ENCODE measurements around the gene DIDO1. TPM values are rescaled to one million over a fixed set of nuclear protein-coding genes. Genes with fewer than 3 reads are reported as not detected.

DIDO1 gene
- total RNA-seq, 1 donor: 46.3 TPM

- no peak overlapping the region for H3K4me2 ChIP-seq (ENCODE audit: insufficient read depth, low read length)
- no peak overlapping the region for H3K4me3 ChIP-seq (ENCODE audit: insufficient read depth, low read length)
- no peak overlapping the region for H2AFZ ChIP-seq (ENCODE audit: low read length)
- TF ChIP-seq CTCF (IDR thresholded peaks at IDR 0.05; ENCODE audit: extremely low read depth, low read depth, low read length): no peak
- H3K27ac ChIP-seq (ENCODE audit: low read depth, low read length): no peak overlapping the region
- DNase-seq (ENCODE audit: insufficient read length, low spot score, missing footprints): peak; percentile 80
- peaks cover 55% of the 10 kb centered on the region for H3K79me2 ChIP-seq (ENCODE audit: insufficient read depth, low read length)
- peaks cover 33% of the 10 kb centered on the region for H3K36me3 ChIP-seq (ENCODE audit: insufficient read depth, low read length)
- peaks cover 48% of the 10 kb centered on the region for H4K20me1 ChIP-seq (ENCODE audit: insufficient read depth, low read length)
- no peaks in the 10 kb centered on the region for H3K27me3 ChIP-seq (ENCODE audit: insufficient read depth, low read length)
- peaks cover 21% of the 10 kb centered on the region for H3K4me1 ChIP-seq (ENCODE audit: insufficient read depth, low read length)
- no peaks in the 10 kb centered on the region for H3K9me3 ChIP-seq (ENCODE audit: low read depth, low read length)
These were observed 30.3 kb upstream of the DIDO1 start for GRCh38 chr20:62956387-62957135.

GRCh38 chr20:62955519-62956386 is 29.4 kb upstream of the DIDO1 start:
- Histone ChIP-seq H3K27ac (ENCODE audit: low read depth, low read length) (no peak overlapping the region), H3K79me2 (ENCODE audit: insufficient read depth, low read length) (peaks cover 55% of the 10 kb centered on the region), H2AFZ (ENCODE audit: low read length) (no peak overlapping the region), H3K36me3 (ENCODE audit: insufficient read depth, low read length) (peaks cover 33% of the 10 kb centered on the region), H3K4me2 (ENCODE audit: insufficient read depth, low read length) (no peak overlapping the region), H3K27me3 (ENCODE audit: insufficient read depth, low read length) (no peaks in the 10 kb centered on the region), H3K9me3 (ENCODE audit: low read depth, low read length) (no peaks in the 10 kb centered on the region), H3K4me3 (ENCODE audit: insufficient read depth, low read length) (no peak overlapping the region), H3K4me1 (ENCODE audit: insufficient read depth, low read length) (peaks cover 21% of the 10 kb centered on the region), H4K20me1 (ENCODE audit: insufficient read depth, low read length) (peaks cover 48% of the 10 kb centered on the region)
- peak; percentile 85 for DNase-seq (ENCODE audit: insufficient read length, low spot score, missing footprints)
- TF ChIP-seq CTCF (IDR thresholded peaks at IDR 0.05; ENCODE audit: extremely low read depth, low read depth, low read length): no peak

- H3K27me3 ChIP-seq (ENCODE audit: insufficient read depth, low read length): no peaks in the 10 kb centered on the region
- H3K4me3 ChIP-seq (ENCODE audit: insufficient read depth, low read length): peak overlapping the region; percentile 78
- peaks cover 41% of the 10 kb centered on the region for H4K20me1 ChIP-seq (ENCODE audit: insufficient read depth, low read length)
- TF ChIP-seq CTCF (IDR thresholded peaks at IDR 0.05; ENCODE audit: extremely low read depth, low read depth, low read length): no peak
- H3K4me2 ChIP-seq (ENCODE audit: insufficient read depth, low read length): peak overlapping the region; percentile 93
- H3K79me2 ChIP-seq (ENCODE audit: insufficient read depth, low read length): peaks cover 56% of the 10 kb centered on the region
- peaks cover 37% of the 10 kb centered on the region for H3K36me3 ChIP-seq (ENCODE audit: insufficient read depth, low read length)
- H2AFZ ChIP-seq (ENCODE audit: low read length): peak overlapping the region; percentile 45
- peak; percentile 97 for DNase-seq (ENCODE audit: insufficient read length, low spot score, missing footprints)
- peak overlapping the region; percentile 86 for H3K27ac ChIP-seq (ENCODE audit: low read depth, low read length)
- H3K4me1 ChIP-seq (ENCODE audit: insufficient read depth, low read length): peaks cover 21% of the 10 kb centered on the region
- H3K9me3 ChIP-seq (ENCODE audit: low read depth, low read length): no peaks in the 10 kb centered on the region
These were observed 27.8 kb upstream of the DIDO1 start for GRCh38 chr20:62953839-62954703.
